Stomach (tissue), 19 donors: ENCODE measurements around the gene SUDS3. TPM values are rescaled to one million over a fixed set of nuclear protein-coding genes. Genes with fewer than 3 reads are reported as not detected.

Experiments
- DNase-seq, 2 donors: peaks; one replicate each; pipeline versions ENCODE4 v3.0.0 to v3.0.0-alpha.2; 2013 to 2019
- H3K27ac ChIP-seq, 5 donors: fragments of 200-600 bp in 4 of 5; sonication (generic) in 4 of 5; one replicate each; pipeline ENCODE4 v1.5.1; 2013 to 2019; ENCODE audit warnings: mild to moderate bottlenecking in 1 of 5, moderate library complexity in 1 of 5
- H3K27me3 ChIP-seq, 3 donors: fragments of 200-600 bp; sonication (generic); one replicate each; pipeline ENCODE4 v1.5.1; 2017 to 2019; ENCODE audit warnings: mixed run types in 1 of 3
- H3K36me3 ChIP-seq, 4 donors: fragments of 200-600 bp; sonication (generic); 1 replicate in 3 of 4; 2 replicates in 1 of 4; pipeline ENCODE4 v1.5.1; 2016 to 2019
- H3K4me1 ChIP-seq, 4 donors: fragments of 200-600 bp; sonication (generic); one replicate each; pipeline ENCODE4 v1.5.1; 2016 to 2019
- H3K4me3 ChIP-seq, 4 donors: fragments of 200-600 bp; sonication (generic) in 3 of 4; one replicate each; pipeline ENCODE4 v1.5.1; 2016 to 2019; ENCODE audit warnings: mild to moderate bottlenecking in 1 of 4
- H3K9me3 ChIP-seq, 4 donors: fragments of 200-600 bp; sonication (generic); one replicate each; pipeline ENCODE4 v1.5.1; 2016 to 2019
- CTCF ChIP-seq, 7 experiments: fragments of 450-650 bp in 4 of 7; fragments of 200-600 bp in 3 of 7; sonication (generic) in 3 of 7; IDR thresholded peaks; one replicate each; pipeline ENCODE4 v1.5.1; 2016 to 2019; ENCODE audit warnings: antibody characterized with exemption in 7 of 7, control low read depth in 2 of 7, mild to moderate bottlenecking in 1 of 7
- EP300 ChIP-seq: sonication (generic); formaldehyde crosslinking; IDR thresholded peaks from one replicate; pipeline ENCODE4 v1.6.1; 2017; ENCODE audit warnings: antibody characterized with exemption
- POLR2A ChIP-seq, 4 donors: fragments of 450-650 bp; IDR thresholded peaks; one replicate each; pipeline ENCODE4 v1.6.1; 2016; ENCODE audit warnings: antibody characterized with exemption in 4 of 4, control low read depth in 2 of 4, mild to moderate bottlenecking in 1 of 4, moderate library complexity in 1 of 4
- POLR2AphosphoS5 ChIP-seq, 3 donors: sonication (generic); formaldehyde crosslinking; IDR thresholded peaks; one replicate each; pipeline ENCODE4 v1.6.1; 2016; ENCODE audit warnings: antibody characterized with exemption in 3 of 3
- WGBS, 5 donors: extraction: QIAGEN DNeasy Blood & Tissue Kit in 3 of 5; methylation state at CpG; one replicate each; pipeline versions ENCODE4 v1.1.5 to v1.1.7; 2013 to 2018; 5-methylcytosine and 5-hydroxymethylcytosine counted together
- intact Hi-C: fragments of 100-400 bp; cut with DNase I; formaldehyde crosslinking; loops from one replicate; pipeline ENCODE4 v1.15.1; 2023; ENCODE audit warnings: low total_unique reads
- long read RNA-seq, 10 donors: transcript quantifications; one replicate each; lab custom pipeline, GENCODE V29; 2026
- polyA plus RNA-seq, 3 donors: library from polyadenylated mRNA; stranded (reverse); fragments of 200-250 nt; gene quantifications; one replicate each; pipeline ENCODE4 v1.2.3, GENCODE V29; 2013
- total RNA-seq, 5 donors: library from RNA; depleted of rRNA; stranded (reverse); fragments of >200 nt; gene quantifications; one replicate each; pipeline versions ENCODE4 v1.1.0 to v1.2.3, GENCODE V29; 2014 to 2016
- donor health status: healthy with polysubstance abuse.
- donor health status: Bipolar disorder and iron deficiency.
- donor health status: healthy.

The SUDS3 gene
- total RNA-seq: 100 to 1,000 TPM in 1 of 5 donors, 10 to 100 TPM in 4; 22.6 to 122 (median 71.8) TPM
- 10 to 100 TPM; 10.8 to 15.4 (median 11.5) TPM for polyA plus RNA-seq
- long read RNA-seq, donor 1, partial matches to known transcripts: 5 of 5 reads
- long read RNA-seq, donor 1, other reads (novel, unspliced or antisense): 0 of 5 reads
- long read RNA-seq, donor 2, full-length matches to known transcripts: 4 of 9 reads
- long read RNA-seq, donor 2, partial matches to known transcripts: 5 of 9 reads
- long read RNA-seq, donor 2, other reads (novel, unspliced or antisense): 0 of 9 reads
- long read RNA-seq, donor 3, full-length matches to known transcripts: 1 of 6 reads
- long read RNA-seq, donor 3, partial matches to known transcripts: 5 of 6 reads
- long read RNA-seq, donor 3, other reads (novel, unspliced or antisense): 0 of 6 reads
- long read RNA-seq, donor 4: 0 reads
- long read RNA-seq, donor 5, full-length matches to known transcripts: 1 of 1 reads
- long read RNA-seq, donor 5, partial matches to known transcripts: 0 of 1 reads
- long read RNA-seq, donor 5, other reads (novel, unspliced or antisense): 0 of 1 reads
- long read RNA-seq, donor 6, full-length matches to known transcripts: 8 of 27 reads
- long read RNA-seq, donor 6, partial matches to known transcripts: 19 of 27 reads
- long read RNA-seq, donor 6, other reads (novel, unspliced or antisense): 0 of 27 reads
- long read RNA-seq, donor 7, full-length matches to known transcripts: 1 of 1 reads
- long read RNA-seq, donor 7, partial matches to known transcripts: 0 of 1 reads
- long read RNA-seq, donor 7, other reads (novel, unspliced or antisense): 0 of 1 reads
- long read RNA-seq, donor 8, full-length matches to known transcripts: 1 of 1 reads
- long read RNA-seq, donor 8, partial matches to known transcripts: 0 of 1 reads
- long read RNA-seq, donor 8, other reads (novel, unspliced or antisense): 0 of 1 reads
- long read RNA-seq, donor 9: 0 reads
- long read RNA-seq, donor 10, full-length matches to known transcripts: 1 of 1 reads
- long read RNA-seq, donor 10, partial matches to known transcripts: 0 of 1 reads
- long read RNA-seq, donor 10, other reads (novel, unspliced or antisense): 0 of 1 reads

- intact Hi-C loops: no loop called here
- Histone ChIP-seq H3K27me3 (no peaks in the 10 kb centered on the region), H3K9me3 (no peaks in the 10 kb centered on the region), H3K4me1 (peaks cover 18 to 49% (median 40%) of the 10 kb centered on the region in 4 donors), H3K27ac (peak within 1 kb of the TSS; percentile 87 to 98 (median 94)), H3K4me3 (peak within 1 kb of the TSS; percentile 91 to 100 (median 96)), H3K36me3 (peaks cover 2 to 28% (median 25%) of the 10 kb centered on the region in 4 donors)
- TF ChIP-seq POLR2A (IDR thresholded peaks at IDR 0.05): peak in 1 of 4 donors; percentile 4
- TF ChIP-seq EP300: no peak
- peak in 6 of 7 experiments; percentile 60 to 99 (median 98) for TF ChIP-seq CTCF (IDR thresholded peaks at IDR 0.05)
- TF ChIP-seq POLR2AphosphoS5 (IDR thresholded peaks at IDR 0.05): peak; percentile 47 to 68 (median 66)
- 0 to 1% (median 0%) methylated on average over 13 to 101 of the region's 102 CpGs for WGBS, 5 donors
- peak; percentile 95 for DNase-seq
Measured at GRCh38 chr12:118376089-118377020, at the start of gene SUDS3. SUDS3 (plus strand) TSS chr12:118376555; CDS start chr12:118376692, 137 bp downstream.

- no peak overlapping the region for H3K4me3 ChIP-seq
- intact Hi-C loops: no loop called here
Measured at GRCh38 chr12:118326991-118327390, 49.4 kb upstream of the SUDS3 start.

GRCh38 chr12:118327391-118327790 is 49.0 kb upstream of the SUDS3 start:
- DNase-seq: no peak
- no peak for TF ChIP-seq POLR2A (IDR thresholded peaks at IDR 0.05)
- TF ChIP-seq POLR2AphosphoS5 (IDR thresholded peaks at IDR 0.05): no peak
- TF ChIP-seq EP300: no peak
- TF ChIP-seq CTCF (IDR thresholded peaks at IDR 0.05): no peak
- Histone ChIP-seq H3K4me1 (peaks cover 0 to 36% (median 19%) of the 10 kb centered on the region in 4 donors), H3K27me3 (no peaks in the 10 kb centered on the region), H3K9me3 (no peaks in the 10 kb centered on the region), H3K4me3 (no peak overlapping the region), H3K36me3 (no peaks in the 10 kb centered on the region), H3K27ac (no peak overlapping the region)
- intact Hi-C loops: no loop called here

More at GRCh38 chr12:118326991-118327390, 49.4 kb upstream of the SUDS3 start:
- no peak for TF ChIP-seq CTCF (IDR thresholded peaks at IDR 0.05)
- no peak for TF ChIP-seq POLR2AphosphoS5 (IDR thresholded peaks at IDR 0.05)
- TF ChIP-seq EP300: no peak
- TF ChIP-seq POLR2A (IDR thresholded peaks at IDR 0.05): no peak
- H3K4me1 ChIP-seq: peaks cover 0 to 36% (median 19%) of the 10 kb centered on the region in 4 donors
- no peaks in the 10 kb centered on the region for H3K27me3 ChIP-seq
- no peak for DNase-seq
- H3K27ac ChIP-seq: no peak overlapping the region
- no peaks in the 10 kb centered on the region for H3K9me3 ChIP-seq
- no peaks in the 10 kb centered on the region for H3K36me3 ChIP-seq
